IPS-NIHi7 (cell line): Measurements from ENCODE around the gene MESP1.
"Not testable (repeated sequence)": the region's sequence is repeated elsewhere in the genome, so short reads cannot be mapped to it uniquely, and the experiment has no call there.

ENCODE experiments used
- DNase-seq: peaks from one replicate; pipeline ENCODE4 v3.0.0; 2012; ENCODE audit warnings: mixed read lengths; ENCODE audit errors: extremely low spot score

Gene MESP1, protein sequence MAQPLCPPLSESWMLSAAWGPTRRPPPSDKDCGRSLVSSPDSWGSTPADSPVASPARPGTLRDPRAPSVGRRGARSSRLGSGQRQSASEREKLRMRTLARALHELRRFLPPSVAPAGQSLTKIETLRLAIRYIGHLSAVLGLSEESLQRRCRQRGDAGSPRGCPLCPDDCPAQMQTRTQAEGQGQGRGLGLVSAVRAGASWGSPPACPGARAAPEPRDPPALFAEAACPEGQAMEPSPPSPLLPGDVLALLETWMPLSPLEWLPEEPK

GRCh38 chr15:89750560-89751542 lies at the start of gene MESP1:
MESP1 (minus strand) TSS chr15:89751249; CDS start chr15:89751231, 18 bp downstream.
- peak; percentile 91 for DNase-seq

GRCh38 chr15:89799918-89800498 lies 49.0 kb upstream of the MESP1 start:
- DNase-seq = no peak

DNA sequence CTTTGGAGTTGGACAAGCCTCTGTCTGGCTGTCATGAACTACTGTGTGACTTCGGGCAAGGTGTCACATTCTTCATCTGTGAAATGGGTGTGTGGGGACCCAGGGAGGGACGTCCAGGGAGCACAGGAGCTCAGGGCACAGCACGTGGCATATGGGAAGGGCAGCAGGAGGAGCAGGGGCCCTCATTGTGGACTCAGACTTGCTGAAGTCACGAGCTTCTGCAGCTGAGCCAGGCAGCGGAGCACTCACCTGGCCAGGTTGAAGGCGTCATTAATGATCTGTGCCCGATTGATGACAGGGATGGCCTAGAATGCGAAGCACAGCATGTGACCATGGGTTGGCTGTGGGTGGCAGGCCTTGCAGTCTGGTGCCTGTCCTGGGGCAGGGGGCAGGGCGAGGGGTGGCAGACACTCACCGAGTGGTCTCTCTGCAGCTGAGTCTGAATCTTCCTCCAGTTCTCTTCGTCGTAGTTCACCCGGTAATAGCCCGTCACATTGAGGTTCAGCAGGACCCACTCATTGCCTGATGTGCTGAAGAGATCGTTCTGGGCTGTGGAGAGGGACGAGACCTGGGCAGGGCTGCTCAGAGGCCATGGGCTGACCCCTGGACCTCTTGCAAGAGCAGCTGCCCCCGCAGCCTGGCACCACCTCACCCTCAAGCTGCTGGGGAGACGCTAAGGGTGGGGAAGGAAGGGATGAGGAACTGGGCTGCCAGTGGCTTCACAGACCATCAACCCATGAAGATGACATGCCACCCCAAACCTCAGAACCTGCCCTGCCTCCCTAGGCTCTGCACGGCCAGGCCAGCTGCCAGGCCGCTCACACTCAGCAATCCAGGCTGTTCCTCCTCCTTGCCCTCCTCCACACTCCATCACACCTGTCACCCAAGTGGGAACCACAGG lies 48.2 kb upstream of the MESP1 start:
- no peak for DNase-seq

- no peak for DNase-seq
Measured at GRCh38 chr15:89797678-89798201, 46.7 kb upstream of the MESP1 start.

DNA sequence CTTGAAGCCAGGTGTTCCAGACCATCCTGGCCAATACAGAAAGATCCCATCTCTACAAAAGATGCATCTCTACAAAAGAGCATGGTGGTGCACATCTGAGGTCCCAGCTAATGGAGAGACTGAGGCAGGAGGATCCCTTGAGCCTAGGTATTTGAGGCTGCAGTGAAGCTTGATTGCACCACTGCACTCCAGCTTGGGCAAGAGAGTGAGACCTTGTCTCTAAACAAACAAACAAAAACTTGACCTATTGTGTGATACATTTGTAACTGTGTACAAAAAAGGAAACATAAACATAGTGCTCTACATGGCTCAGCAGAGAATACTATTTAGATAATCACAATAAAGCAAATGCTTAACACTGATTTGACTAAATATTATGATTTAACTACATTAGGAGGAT lies 44.9 kb upstream of the MESP1 start:
- DNase-seq = no peak

DNA sequence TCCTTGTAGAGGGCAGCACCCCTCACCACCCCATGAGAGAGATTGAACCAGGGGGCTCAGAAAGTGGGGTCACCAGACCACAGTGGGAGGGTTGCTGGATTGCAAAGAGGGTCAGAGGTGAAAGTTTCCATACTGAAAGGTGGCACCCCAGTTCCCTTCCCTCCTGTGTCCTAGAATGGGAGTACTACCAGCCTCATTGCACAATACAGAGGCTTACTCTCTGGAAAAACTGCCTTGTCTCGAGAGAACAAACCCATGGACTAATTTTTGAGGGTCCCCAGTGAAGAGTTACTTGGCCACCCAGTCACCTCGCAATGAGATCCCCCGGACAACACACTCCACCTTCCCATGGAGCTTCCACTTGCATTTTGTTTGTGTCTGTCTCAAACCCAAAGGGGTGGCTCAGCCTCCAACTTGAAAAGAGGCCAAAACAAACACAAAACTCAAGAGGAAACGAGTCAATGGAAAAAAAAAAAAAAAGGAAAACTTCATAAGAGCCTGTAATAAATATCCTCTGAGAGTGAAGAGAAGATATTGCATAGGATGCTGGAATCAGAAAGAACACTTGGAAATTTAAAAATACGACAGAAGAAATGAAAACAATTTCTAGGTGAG lies 43.7 kb upstream of the MESP1 start:
- no peak for DNase-seq

DNA sequence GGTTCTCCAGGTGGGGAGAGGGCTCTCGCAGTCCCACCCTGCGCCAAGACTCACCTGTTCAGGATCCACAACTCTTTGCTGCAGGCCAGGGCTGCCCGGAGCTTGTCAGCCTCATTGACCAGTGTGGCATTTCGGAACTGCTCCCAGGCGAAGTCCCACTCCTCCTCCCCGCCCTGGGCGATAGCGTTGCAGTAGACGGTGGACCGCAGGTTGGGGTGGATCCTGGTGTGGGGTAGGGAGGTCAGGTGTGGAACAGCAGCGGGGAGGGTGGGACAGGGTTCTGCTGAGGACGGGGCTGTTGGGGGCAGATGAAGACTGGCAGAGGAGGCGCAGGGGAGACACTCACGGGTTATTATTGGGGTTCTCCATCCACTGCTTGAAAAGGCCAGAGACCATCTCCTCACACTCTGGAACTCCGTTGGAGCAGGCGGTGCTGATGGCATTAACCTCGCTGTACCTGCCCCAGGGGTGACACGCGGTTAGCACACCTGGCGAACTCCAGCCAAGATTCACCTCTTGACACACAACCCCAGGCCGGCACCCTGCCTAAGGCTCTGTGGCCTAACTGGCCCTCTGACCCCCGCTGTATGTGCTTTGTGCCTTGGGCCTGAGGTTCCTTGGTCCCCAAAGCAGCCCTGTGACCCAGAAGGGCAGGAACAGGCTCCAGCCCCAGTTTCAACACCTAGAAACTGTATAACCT lies 41.2 kb upstream of the MESP1 start:
- DNase-seq = no peak

DNA sequence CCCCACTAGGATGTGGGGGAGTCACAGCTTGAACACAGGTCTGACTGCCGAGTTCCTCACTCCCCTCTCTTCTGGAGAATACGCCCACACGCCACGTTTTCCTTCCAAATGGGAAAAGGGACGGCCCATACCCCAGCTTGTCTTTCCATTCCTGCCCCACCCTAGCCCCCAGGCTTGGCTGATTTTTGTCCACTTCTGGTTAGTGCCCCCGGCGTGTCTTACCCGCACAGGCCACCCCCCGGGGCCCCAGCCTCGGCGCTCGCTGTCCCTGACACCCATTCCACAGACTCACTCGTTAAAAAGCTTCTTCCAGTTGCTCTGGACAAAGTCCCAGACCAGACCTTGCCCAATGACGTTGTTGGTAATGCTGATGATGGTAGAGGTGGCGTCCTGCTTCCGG lies 39.6 kb upstream of the MESP1 start:
- DNase-seq = no peak

DNA sequence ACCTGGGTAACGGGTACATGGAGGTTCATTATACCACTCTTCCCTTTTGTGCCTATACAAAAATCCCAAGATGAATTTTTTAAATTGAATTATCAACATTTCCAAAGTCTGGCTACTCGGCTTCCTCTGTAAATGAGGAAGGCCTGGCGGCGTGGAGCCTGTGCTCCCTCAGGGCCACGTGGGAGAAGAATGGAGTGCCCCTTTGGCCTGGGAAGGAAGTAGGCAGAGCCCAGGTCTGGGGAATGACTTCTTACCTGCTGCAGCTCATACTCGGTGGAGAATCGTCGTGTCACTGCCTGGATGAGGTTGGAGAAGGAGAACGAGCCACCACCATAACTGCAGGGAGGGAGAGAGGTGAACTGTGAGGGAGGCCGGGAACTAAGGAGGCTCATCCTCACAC lies 39.2 kb upstream of the MESP1 start:
- no peak for DNase-seq

GRCh38 chr15:89788585-89788984 lies 37.5 kb upstream of the MESP1 start:
- not testable (repeated sequence) for DNase-seq

DNA sequence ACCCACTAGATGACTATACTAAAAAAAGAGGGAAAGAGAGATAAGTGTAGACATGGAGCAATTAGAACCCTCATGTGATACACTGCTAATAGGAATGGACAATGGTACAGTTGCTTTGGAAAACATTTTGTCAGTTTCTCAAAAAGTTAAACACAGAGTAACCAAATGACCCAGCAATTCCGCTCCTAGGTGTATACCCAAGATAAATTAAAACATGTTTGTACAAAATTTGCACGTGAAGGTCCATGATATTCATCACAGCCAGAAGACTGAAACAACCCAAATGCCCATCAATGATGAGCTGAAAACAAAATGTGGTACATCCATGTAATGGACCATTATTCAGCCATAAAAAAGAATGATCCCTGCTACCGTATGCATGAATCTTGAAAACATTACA lies 36.9 kb upstream of the MESP1 start:
- DNase-seq = no peak

GRCh38 chr15:89785774-89786140 lies 34.7 kb upstream of the MESP1 start:
- DNase-seq = no peak

GRCh38 chr15:89785064-89785773 lies 34.2 kb upstream of the MESP1 start:
- DNase-seq = no peak

DNA sequence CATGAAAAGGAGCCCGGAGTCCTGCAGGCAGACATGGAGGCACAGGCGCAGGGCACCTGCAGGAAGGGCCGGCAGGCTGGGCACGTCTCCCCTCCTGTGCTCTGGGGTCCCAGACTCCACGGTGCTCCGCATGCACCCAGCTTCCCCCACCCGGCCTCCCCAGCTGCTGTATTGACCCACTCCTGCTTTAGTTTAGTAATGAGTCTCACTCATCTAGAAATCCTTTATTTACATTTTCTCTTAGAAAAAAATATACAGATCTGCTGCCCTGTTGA lies 33.6 kb upstream of the MESP1 start:
- no peak for DNase-seq

- no peak for DNase-seq
Measured at GRCh38 chr15:89783861-89784685, 33.0 kb upstream of the MESP1 start.

GRCh38 chr15:89783111-89783860 lies 32.2 kb upstream of the MESP1 start:
- peak; percentile 73 for DNase-seq

GRCh38 chr15:89782619-89782950 lies 31.5 kb upstream of the MESP1 start:
- not testable (repeated sequence) for DNase-seq

DNA sequence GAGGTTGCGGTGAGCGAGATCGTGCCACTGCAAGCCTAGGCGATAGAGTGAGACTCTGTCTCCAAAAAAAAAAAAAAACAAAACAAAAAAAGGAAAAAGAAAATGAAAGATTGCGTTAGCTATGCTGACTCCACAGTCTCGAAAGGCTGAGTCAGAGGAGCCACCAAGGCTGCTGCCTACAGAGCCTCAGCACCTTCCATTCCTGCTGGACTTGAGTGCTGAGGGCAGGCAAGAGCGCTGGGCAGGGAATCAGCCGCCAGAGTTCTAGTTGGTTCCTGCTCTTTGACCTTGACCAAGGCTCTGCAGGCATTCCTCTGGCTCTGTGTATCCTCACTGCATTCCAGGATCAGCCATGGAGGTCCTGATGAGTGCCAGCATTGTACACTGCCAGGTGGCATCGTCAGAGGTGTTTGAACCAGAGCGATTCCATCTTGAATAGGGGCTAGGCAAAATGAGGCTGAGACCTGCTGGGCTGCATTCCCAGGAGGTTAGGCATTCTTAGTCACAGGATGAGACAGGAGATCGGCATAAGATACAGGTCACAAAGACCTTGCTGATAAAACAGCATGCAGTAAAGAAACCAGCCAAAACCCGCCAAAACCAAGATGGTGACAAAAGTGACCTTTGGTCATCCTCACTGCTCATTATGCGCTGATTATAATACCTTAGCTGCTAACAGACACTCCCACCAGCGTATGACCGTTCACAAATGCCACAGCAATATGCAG lies 31.0 kb upstream of the MESP1 start:
- DNase-seq = no peak
